K562 (cell line): ENCODE measurements around the gene VPS33A. TPM values are rescaled to one million over a fixed set of nuclear protein-coding genes. Genes with fewer than 3 reads are reported as not detected.

Experiments used
- ATAC-seq: fragments of 200-7000 bp; cut with Tn5 transposase; 3 replicates; pipeline ENCODE4 v1.9.1; 2020; ENCODE audit warnings: moderate library complexity
- BruUV-seq: library from RNA; stranded (reverse); fragments of 400-500 nt; replicated peaks from 2 replicates; lab custom pipeline; 2021; lab: Mats Ljungman, UMichigan
- CTCF ChIA-PET: fragments of 300-600 bp; formaldehyde crosslinking; extraction: SDS; loops from one replicate; lab custom pipeline; 2021; ENCODE audit warnings: low intra/inter-chr PET ratio; lab: Yijun Ruan, JAX
- POLR2A ChIA-PET: fragments of 300-600, 350-650 bp; sonication (Branson Sonifier 250); formaldehyde crosslinking; extraction: SDS; loops from one replicate; lab custom pipeline; 2021; ENCODE audit warnings: antibody characterized with exemption, inconsistent platforms; lab: Yijun Ruan, JAX
- DNase-seq, 4 experiments: peaks; one replicate each; pipeline versions ENCODE4 v3.0.0 to v3.0.0-alpha.2; 2011 to 2018; ENCODE audit warnings: low spot score in 3 of 4, mixed read lengths in 3 of 4; ENCODE audit errors: extremely low read depth in 1 of 4
- FAIRE-seq: peaks from 2 replicates; lab custom pipeline; 2011; peaks lifted over from hg19 to GRCh38; lab: Jason Lieb, UNC
- H2AFZ ChIP-seq: 2 replicates; pipeline ENCODE4 v1.6.0; 2011; ENCODE audit warnings: low read depth, low read length, control low read depth, inconsistent platforms
- H3K27ac ChIP-seq: fragments of 200-600 bp; 3 replicates; pipeline ENCODE4 v1.8.0; 2011; ENCODE audit warnings: low read depth, mild to moderate bottlenecking, control low read depth, inconsistent platforms, low read length, moderate library complexity, mixed read lengths; ENCODE audit errors: extremely low read depth
- H3K27me3 ChIP-seq, 2 experiments: fragments of 300-600 bp in 1 of 2; 2 replicates in 1 of 2; 3 replicates in 1 of 2; pipeline versions ENCODE4 v1.6.0 to v1.8.0; 2011; ENCODE audit warnings: inconsistent platforms in 2 of 2, low read length in 2 of 2, mild to moderate bottlenecking in 1 of 2, mixed read lengths in 1 of 2, moderate library complexity in 1 of 2; ENCODE audit not compliant: control insufficient read depth in 2 of 2, insufficient read depth in 2 of 2
- H3K36me3 ChIP-seq: fragments of 300-600 bp; 3 replicates; pipeline ENCODE4 v1.8.0; 2011; ENCODE audit warnings: mild to moderate bottlenecking, low read length, inconsistent platforms; ENCODE audit not compliant: control insufficient read depth, insufficient read depth
- H3K4me1 ChIP-seq, 2 experiments: fragments of 200-600 bp in 1 of 2; replicated peaks in 1 of 2; 2 replicates in 1 of 2; 3 replicates in 1 of 2; pipeline versions ENCODE4 v1.5.1 to v1.8.0; 2011; ENCODE audit warnings: inconsistent platforms in 2 of 2, low read length in 2 of 2, mild to moderate bottlenecking in 1 of 2, mixed read lengths in 1 of 2, moderate library complexity in 1 of 2; ENCODE audit not compliant: control insufficient read depth in 2 of 2, insufficient read depth in 2 of 2
- H3K4me2 ChIP-seq: 2 replicates; pipeline ENCODE4 v1.6.1; 2011; ENCODE audit warnings: low read length, control low read depth, inconsistent platforms, mixed read lengths; ENCODE audit not compliant: insufficient read depth
- H3K4me3 ChIP-seq: fragments of 200-600 bp; sonication (generic), shearing (Covaris generic); 2 replicates; pipeline ENCODE4 v1.5.1; 2016; ENCODE audit warnings: control low read depth, inconsistent platforms
- H3K79me2 ChIP-seq: fragments of 200-600 bp; 3 replicates; pipeline ENCODE4 v1.8.0; 2011; ENCODE audit warnings: low read length, inconsistent platforms; ENCODE audit not compliant: control insufficient read depth, insufficient read depth
- H3K9ac ChIP-seq, 2 experiments: 2 replicates each; pipeline versions ENCODE4 v1.6.0 to v1.6.1; 2011; ENCODE audit warnings: low read depth in 2 of 2, low read length in 2 of 2, control low read depth in 1 of 2, inconsistent platforms in 1 of 2, mild to moderate bottlenecking in 1 of 2, mixed read lengths in 1 of 2; ENCODE audit not compliant: insufficient read depth in 1 of 2
- H3K9me1 ChIP-seq: one replicate; pipeline ENCODE4 v1.6.0; 2011; ENCODE audit warnings: inconsistent platforms, mild to moderate bottlenecking, low read length, moderate library complexity; ENCODE audit not compliant: control insufficient read depth, insufficient read depth
- H3K9me3 ChIP-seq: replicated peaks from 2 replicates; pipeline ENCODE4 v1.5.1; 2011; ENCODE audit warnings: low read depth, low read length, inconsistent platforms; ENCODE audit not compliant: control insufficient read depth, insufficient read depth
- H4K20me1 ChIP-seq: replicated peaks from 2 replicates; pipeline ENCODE4 v1.6.1; 2011; ENCODE audit warnings: low read length, inconsistent platforms, mixed read lengths; ENCODE audit not compliant: control insufficient read depth, insufficient read depth
- BHLHE40 ChIP-seq: IDR thresholded peaks from 2 replicates; pipeline ENCODE4 v1.6.1; 2011; ENCODE audit warnings: low read length, improper control_type of control experiment
- CREBBP ChIP-seq: IDR thresholded peaks from one replicate; pipeline ENCODE4 v1.6.1; 2012; ENCODE audit warnings: low read depth, mild to moderate bottlenecking, control low read depth, inconsistent platforms, low read length
- CREM ChIP-seq: IDR thresholded peaks from 2 replicates; pipeline ENCODE4 v1.6.1; 2014; ENCODE audit warnings: antibody characterized with exemption, low read depth
- E2F1 ChIP-seq: sonication (generic); formaldehyde crosslinking; IDR thresholded peaks from 2 replicates; pipeline ENCODE4 v1.8.1; 2023; ENCODE audit warnings: mild to moderate bottlenecking, missing genetic modification reagents, moderate library complexity
- E2F5 ChIP-seq: sonication (generic); formaldehyde crosslinking; IDR thresholded peaks from 2 replicates; pipeline ENCODE4 v1.8.0; 2022; ENCODE audit warnings: mild to moderate bottlenecking, missing genetic modification reagents
- FUS ChIP-seq: fragments of 200-400 bp; formaldehyde crosslinking; optimal IDR thresholded peaks from 2 replicates; pipeline ENCODE3; 2017; ENCODE audit warnings: low read depth, low read length
- HNRNPL ChIP-seq: fragments of 200-400 bp; formaldehyde crosslinking; IDR thresholded peaks from 2 replicates; pipeline ENCODE4 v1.6.1; 2017; ENCODE audit warnings: low read depth, mild to moderate bottlenecking, low read length
- MAFG ChIP-seq: fragments of 450-650 bp; conservative IDR thresholded peaks from 2 replicates; pipeline ENCODE4 v1.6.1; 2016; ENCODE audit warnings: missing genetic modification characterization, missing compliant biosample characterization
- MAFK ChIP-seq: IDR thresholded peaks from 2 replicates; pipeline ENCODE4 v1.6.1; 2011; ENCODE audit warnings: low read length, improper control_type of control experiment
- MECOM ChIP-seq: fragments of 250-450 bp; sonication (Bioruptor Pico); IDR thresholded peaks from 2 replicates; pipeline ENCODE4 v1.8.0; 2022; ENCODE audit warnings: inconsistent platforms
- MYNN ChIP-seq, 2 experiments: sonication (generic); formaldehyde crosslinking in 1 of 2; IDR thresholded peaks; 2 replicates each; pipeline versions ENCODE4 v1.5.0 to v1.6.1; 2016 to 2020; ENCODE audit warnings: antibody characterized with exemption in 1 of 2, missing genetic modification reagents in 1 of 2
- NR0B1 ChIP-seq: fragments of 450-650 bp; IDR thresholded peaks from one replicate; pipeline ENCODE4 v1.6.1; 2018; ENCODE audit warnings: mild to moderate bottlenecking, moderate library complexity; ENCODE audit not compliant: partially characterized antibody
- POLR3A ChIP-seq: IDR thresholded peaks from 2 replicates; pipeline ENCODE4 v1.6.1; 2011; ENCODE audit warnings: borderline replicate concordance, mild to moderate bottlenecking, moderate library complexity; ENCODE audit not compliant: insufficient read length, insufficient read depth; ENCODE audit errors: extremely low read depth
- SIN3A ChIP-seq, 2 experiments: fragments of 150-350 bp in 1 of 2; IDR thresholded peaks; 2 replicates each; pipeline ENCODE4 v1.6.1; 2011 to 2016; ENCODE audit warnings: borderline replicate concordance in 2 of 2, low read depth in 2 of 2, low read length in 2 of 2, mild to moderate bottlenecking in 2 of 2, moderate library complexity in 2 of 2; ENCODE audit not compliant: control insufficient read depth in 1 of 2
- ZFPM2 ChIP-seq: fragments of 250-450 bp; sonication (Bioruptor Pico); IDR thresholded peaks from 2 replicates; pipeline ENCODE4 v1.5.1; 2022; ENCODE audit warnings: mild to moderate bottlenecking
- ZNF197 ChIP-seq: fragments of 200-800 bp; sonication (Bioruptor generic); IDR thresholded peaks from 2 replicates; pipeline ENCODE4 v1.6.1; 2016; ENCODE audit warnings: low read depth, missing genetic modification characterization, missing compliant biosample characterization
- ZNF253 ChIP-seq: fragments of 250-450 bp; sonication (Bioruptor Pico); conservative IDR thresholded peaks from 2 replicates; pipeline ENCODE4 v1.6.1; 2021; ENCODE audit warnings: mild to moderate bottlenecking
- ZNF280B ChIP-seq: fragments of 250-450 bp; sonication (Bioruptor Pico); IDR thresholded peaks from 2 replicates; pipeline ENCODE4 v1.5.1; 2021; ENCODE audit warnings: mild to moderate bottlenecking
- ZNF584 ChIP-seq: fragments of 200-800 bp; sonication (Bioruptor generic); IDR thresholded peaks from 2 replicates; pipeline ENCODE4 v1.6.1; 2016; ENCODE audit warnings: low read depth, mild to moderate bottlenecking, missing genetic modification characterization, missing compliant biosample characterization
- WGBS: fragments of 100-300 bp; shearing (Covaris generic); methylation state at CpG from one replicate; pipeline ENCODE4 v1.1.6; 2016; ENCODE audit warnings: low coverage, mixed read lengths; ENCODE audit not compliant: insufficient coverage; ENCODE audit errors: missing lambda C conversion rate; 5-methylcytosine and 5-hydroxymethylcytosine counted together
- in situ Hi-C: fragments of 300-500 bp; cut with MboI; formaldehyde crosslinking; loops from 4 replicates; pipeline ENCODE4 v1.15.0; 2018; ENCODE audit warnings: inconsistent platforms, mixed read lengths
- intact Hi-C: fragments of 100-400 bp; cut with micrococcal nuclease; formaldehyde crosslinking; loops from 2 replicates; pipeline ENCODE4 v1.14.2; 2022
- polyA plus RNA-seq, 8 experiments: library from polyadenylated mRNA; depleted of rRNA in 4 of 8; stranded (reverse) in 5 of 8; unstranded in 3 of 8; fragments of >200 nt; fragmentation: Nextera tagmentation in 2 of 8; fragmentation: Illumina TruSeq in 1 of 8; extraction: Ambion mirVana in 2 of 8; extraction: Trizol in 1 of 8; gene quantifications; 2 replicates each; pipeline versions ENCODE4 v1.2.1 to v1.2.3, GENCODE V29; 2011 to 2014; ENCODE audit warnings: inconsistent platforms in 1 of 8, missing spikeins in 1 of 8
- total RNA-seq, 7 experiments: library from RNA; depleted of rRNA in 6 of 7; stranded (reverse); fragments of >200 nt in 6 of 7; fragmentation: Illumina TruSeq in 2 of 7; extraction: Trizol in 2 of 7; gene quantifications; 2 replicates each; pipeline versions ENCODE4 v1.2.1 to v1.2.3, GENCODE V29; 2011 to 2021; ENCODE audit warnings: low replicate concordance in 1 of 7

Gene VPS33A
- total and polyA plus RNA-seq, 9 of the 15 experiments (the other 6 are each of a cell fraction or from before 2014, with no cell fraction given): 10.6 to 34.3 (median 25.3) TPM

- CTCF ChIA-PET: no interaction called here
- FAIRE-seq: no peak
Measured at GRCh38 chr12:122303068-122303467, 36.8 kb upstream of the VPS33A start.

More at GRCh38 chr12:122303068-122303467, 36.8 kb upstream of the VPS33A start:
- Histone ChIP-seq H3K4me2 (no peak overlapping the region), H3K4me1 (no peaks in the 10 kb centered on the region), H4K20me1 (no peaks in the 10 kb centered on the region), H3K27ac (no peak overlapping the region), H3K79me2 (no peaks in the 10 kb centered on the region), H3K9me1 (no peaks in the 10 kb centered on the region), H3K27me3 (no peaks in the 10 kb centered on the region), H3K4me3 (no peak overlapping the region), H3K36me3 (peaks cover 18% of the 10 kb centered on the region; the same call in 1 of the 3 replicates), H2AFZ (no peak overlapping the region), H3K9me3 (no peaks in the 10 kb centered on the region), H3K9ac (no peak overlapping the region)
- BruUV-seq: no TSS peak
- intact Hi-C loops (no loop called here), in situ Hi-C loops (no loop called here)
- DNase-seq (no peak), ATAC-seq (no peak)
- POLR2A ChIA-PET: no interaction called here
- WGBS: 50% methylated on average over 4 of the region's 4 CpGs
- TF ChIP-seq E2F5 (no peak), E2F1 (CRISPR knock-in tag) (no peak), ZNF197 (CRISPR knock-in tag) (no peak), BHLHE40 (no peak), SIN3A (IDR thresholded peaks at IDR 0.05; ENCODE audit: borderline replicate concordance in 2 of 2, control insufficient read depth in 1 of 2, low read depth in 2 of 2, low read length in 2 of 2) (no peak), ZNF584 (CRISPR knock-in tag) (no peak), POLR3A (no peak), FUS (no peak), ZNF253 (CRISPR knock-in tag) (no peak), HNRNPL (no peak), MYNN (IDR thresholded peaks at IDR 0.05) (no peak), MYNN (CRISPR knock-in tag; IDR thresholded peaks at IDR 0.05) (no peak), MAFK (no peak), CREM (no peak), CREBBP (no peak), ZFPM2 (CRISPR knock-in tag) (no peak), NR0B1 (no peak), ZNF280B (CRISPR knock-in tag) (no peak), MECOM (CRISPR knock-in tag) (no peak), MAFG (tag) (no peak)
